Thymus (tissue), 2 donors: Measurements from ENCODE around the gene ZNF136. TPM values are rescaled to one million over a fixed set of nuclear protein-coding genes. Genes with fewer than 3 reads are reported as not detected.

ENCODE experiments used
- polyA plus RNA-seq: library from polyadenylated mRNA; stranded (reverse); fragments of 200-250 nt; gene quantifications from one replicate; pipeline ENCODE4 v1.2.3, GENCODE V29; 2013
- total RNA-seq: library from RNA; stranded (reverse); fragments of 120-200 nt; gene quantifications from one replicate; pipeline ENCODE4 v1.2.4, GENCODE V29; 2013
- donor health status: healthy.

Gene ZNF136
- total and polyA plus RNA-seq, 2 donors = 8.3 to 10.7 TPM

Other genes starting within 250 kb of the ZNF136 start
- gene ZNF700, start 238.0 kb upstream of the ZNF136 start, total RNA-seq = 13.6 TPM
- 42.6 TPM for gene ZNF700, start 238.0 kb upstream of the ZNF136 start, polyA plus RNA-seq
- 4.4 TPM for gene ZNF763, start 198.1 kb upstream of the ZNF136 start, total RNA-seq
- 9.9 TPM for gene ZNF763, start 198.1 kb upstream of the ZNF136 start, polyA plus RNA-seq
- 2.0 TPM for gene ZNF433, start 127.4 kb upstream of the ZNF136 start, total RNA-seq
- 6.3 TPM for gene ZNF433, start 127.4 kb upstream of the ZNF136 start, polyA plus RNA-seq
- 0.38 TPM for gene ZNF878, start 110.1 kb upstream of the ZNF136 start, total RNA-seq
- gene ZNF878, start 110.1 kb upstream of the ZNF136 start, polyA plus RNA-seq = 0.23 TPM
- 4.6 TPM for gene ZNF844, start 98.4 kb upstream of the ZNF136 start, total RNA-seq
- 7.0 TPM for gene ZNF844, start 98.4 kb upstream of the ZNF136 start, polyA plus RNA-seq
- gene ZNF20, start 22.7 kb upstream of the ZNF136 start, total RNA-seq = 7.7 TPM
- gene ZNF20, start 22.7 kb upstream of the ZNF136 start, polyA plus RNA-seq = 3.7 TPM
- gene ZNF625, start 6.4 kb upstream of the ZNF136 start, total RNA-seq = 4.8 TPM
- gene ZNF625, start 6.4 kb upstream of the ZNF136 start, polyA plus RNA-seq = 1.9 TPM
- 7.1 TPM for gene ZNF44, start 131.8 kb downstream of the ZNF136 start, total RNA-seq
- 16.3 TPM for gene ZNF44, start 131.8 kb downstream of the ZNF136 start, polyA plus RNA-seq
- gene ZNF563, start 170.5 kb downstream of the ZNF136 start, total RNA-seq = 6.5 TPM
- 3.3 TPM for gene ZNF563, start 170.5 kb downstream of the ZNF136 start, polyA plus RNA-seq
- gene ZNF442, start 202.6 kb downstream of the ZNF136 start, total RNA-seq = 3.8 TPM
- gene ZNF442, start 202.6 kb downstream of the ZNF136 start, polyA plus RNA-seq = 1.9 TPM
- gene ZNF799, start 238.2 kb downstream of the ZNF136 start, total RNA-seq = 8.0 TPM
- gene ZNF799, start 238.2 kb downstream of the ZNF136 start, polyA plus RNA-seq = 7.3 TPM